CD4-positive, alpha-beta T cell treated with Interferon alpha-2 for 1 hour (primary cell): ENCODE data around the gene ADPRM.
"Not testable (repeated sequence)": the region's sequence is repeated elsewhere in the genome, so short reads cannot be mapped to it uniquely, and the experiment has no call there.

Source experiments
- DNase-seq, 2 donors: peaks; one replicate each; pipeline ENCODE4 v3.0.0-alpha.2; 2020 to 2022

The ADPRM gene, protein sequence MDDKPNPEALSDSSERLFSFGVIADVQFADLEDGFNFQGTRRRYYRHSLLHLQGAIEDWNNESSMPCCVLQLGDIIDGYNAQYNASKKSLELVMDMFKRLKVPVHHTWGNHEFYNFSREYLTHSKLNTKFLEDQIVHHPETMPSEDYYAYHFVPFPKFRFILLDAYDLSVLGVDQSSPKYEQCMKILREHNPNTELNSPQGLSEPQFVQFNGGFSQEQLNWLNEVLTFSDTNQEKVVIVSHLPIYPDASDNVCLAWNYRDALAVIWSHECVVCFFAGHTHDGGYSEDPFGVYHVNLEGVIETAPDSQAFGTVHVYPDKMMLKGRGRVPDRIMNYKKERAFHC

GRCh38 chr17:10697092-10698081 lies at the start of gene ADPRM, which contains the start of gene SCO1:
TSS of gene ADPRM (plus strand) at chr17:10697594. CDS start at chr17:10704927, 7,333 bp downstream.
TSS of gene SCO1 (minus strand) at chr17:10697533. CDS start at chr17:10697507, 26 bp downstream.
- peak; percentile 91 to 92 for DNase-seq

DNA sequence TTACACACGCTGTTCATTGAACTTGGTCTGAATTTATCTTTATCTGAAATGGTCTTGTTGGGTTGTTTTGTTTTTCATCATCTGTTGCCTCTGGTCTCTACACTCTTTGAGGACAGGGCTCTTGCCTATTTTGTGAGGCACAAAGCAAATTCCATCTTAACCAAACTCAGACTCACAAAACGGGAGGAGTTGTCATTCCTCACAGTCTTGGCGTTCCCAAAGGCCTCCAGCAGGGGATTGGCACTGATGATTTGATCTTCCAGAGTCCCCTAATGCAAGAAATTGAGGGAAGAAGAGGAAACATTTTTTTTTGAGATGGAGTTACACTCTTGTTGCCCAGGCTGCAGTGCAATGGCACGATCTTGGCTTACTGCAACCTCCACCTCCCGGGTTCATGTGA lies 49.0 kb upstream of the ADPRM start:
- DNase-seq = no peak

DNA sequence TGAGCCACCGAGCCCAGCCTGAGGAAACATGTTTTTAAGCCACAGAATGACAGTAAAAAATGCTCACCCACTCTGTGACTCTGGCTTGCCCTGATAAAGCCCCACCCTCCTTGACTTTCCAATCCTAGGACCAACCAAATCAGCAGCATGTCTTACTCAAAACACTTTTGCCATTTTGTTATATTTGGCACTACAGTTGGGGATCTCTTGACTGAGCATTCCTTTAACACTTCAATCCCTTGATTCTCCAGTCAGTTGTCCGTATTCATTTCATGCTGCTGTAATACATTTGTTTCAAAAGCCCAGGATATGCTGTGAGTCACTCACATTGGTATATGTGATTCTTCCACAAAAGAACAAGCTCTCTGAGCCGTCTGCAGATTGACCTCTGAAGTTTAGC lies 48.4 kb upstream of the ADPRM start:
- DNase-seq = no peak

DNA sequence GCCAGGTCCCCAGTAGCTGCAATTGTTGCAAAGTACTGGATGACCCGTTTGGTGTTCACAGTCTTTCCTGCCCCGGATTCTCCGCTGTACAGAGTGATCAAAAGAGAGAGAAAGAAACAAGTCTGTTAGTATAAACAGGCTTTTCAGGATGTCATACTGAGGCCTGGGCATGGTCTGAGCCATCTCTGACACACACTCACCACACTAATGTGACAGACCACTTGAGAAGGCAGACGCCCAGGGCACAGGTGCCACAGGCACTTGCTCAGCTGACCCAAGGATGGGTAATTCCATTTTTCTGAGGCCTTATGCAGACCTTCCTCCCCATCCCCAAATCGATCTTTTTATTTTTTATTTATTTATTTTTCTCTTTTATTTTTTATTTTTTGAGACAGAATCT lies 47.8 kb upstream of the ADPRM start:
- no peak for DNase-seq

GRCh38 chr17:10651927-10652326 lies 45.5 kb upstream of the ADPRM start:
- no peak for DNase-seq

GRCh38 chr17:10652984-10653659 lies 44.3 kb upstream of the ADPRM start:
- no peak for DNase-seq

DNA sequence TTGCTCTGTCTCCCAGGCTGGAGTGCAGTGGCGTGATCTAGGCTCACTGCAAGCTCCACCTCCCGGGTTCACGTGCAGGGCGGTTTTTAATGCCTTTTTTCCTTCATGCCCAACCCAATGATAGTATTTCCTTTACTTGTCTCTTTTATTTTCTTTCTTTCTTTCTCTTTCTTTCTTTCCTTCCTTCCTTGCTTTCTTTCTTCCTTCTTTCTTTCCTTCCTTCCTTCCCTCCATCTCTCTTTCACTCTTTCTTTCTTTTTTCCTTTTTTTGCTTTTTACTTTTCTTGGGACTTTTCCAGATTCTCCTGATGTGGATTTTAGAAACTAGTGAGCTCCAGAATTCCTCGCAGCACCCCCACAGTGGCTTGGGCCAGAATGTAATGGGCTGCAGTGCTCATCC lies 43.4 kb upstream of the ADPRM start:
- DNase-seq = no peak

- DNase-seq = no peak
Observed at GRCh38 chr17:10657148-10657547, 40.2 kb upstream of the ADPRM start, which contains the start of gene MYH3. TSS of gene MYH3 (minus strand) at chr17:10657309. CDS start at chr17:10655064, 2,245 bp downstream.

- DNase-seq = no peak
Observed at GRCh38 chr17:10657879-10658278, 39.5 kb upstream of the ADPRM start.

DNA sequence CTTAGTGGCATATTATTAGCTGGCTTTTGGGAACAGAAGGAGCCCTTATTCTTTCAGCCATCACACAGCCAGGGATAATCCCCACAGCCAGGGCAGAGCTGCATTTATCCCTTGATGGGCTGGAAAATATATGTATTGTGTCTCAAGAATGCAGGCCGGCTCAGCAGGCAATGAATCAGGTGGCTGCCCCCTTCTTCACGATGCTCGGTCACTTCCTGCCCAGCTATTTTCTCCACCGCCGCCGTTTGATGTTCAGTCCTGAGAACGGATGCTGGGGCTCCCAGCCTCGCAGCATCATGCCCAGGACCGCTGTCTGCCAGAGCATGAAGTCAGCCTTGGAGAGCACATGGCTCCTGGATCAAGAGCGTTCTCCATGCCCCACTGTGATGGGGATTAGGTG lies 36.0 kb upstream of the ADPRM start:
- DNase-seq = no peak

DNA sequence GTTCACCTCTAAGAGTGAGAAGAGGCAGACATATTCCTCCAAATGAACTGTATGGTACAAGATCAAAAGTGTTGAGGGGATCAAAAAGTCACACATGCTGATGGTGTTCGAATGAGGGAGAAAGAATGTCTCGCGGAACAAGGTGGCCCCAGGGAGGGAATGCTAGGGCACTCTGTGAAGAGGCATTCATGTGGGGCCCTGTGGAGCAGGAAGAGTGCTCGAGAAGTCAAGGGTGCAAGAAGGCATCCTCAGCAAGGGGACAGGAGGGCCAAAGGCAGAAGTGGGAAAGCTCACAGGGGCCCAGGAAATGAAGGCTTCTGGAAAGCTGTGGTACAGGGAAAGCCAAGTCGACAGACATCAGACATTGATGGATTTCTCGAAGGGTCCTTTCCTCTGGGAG lies 34.2 kb upstream of the ADPRM start:
- DNase-seq = no peak

DNA sequence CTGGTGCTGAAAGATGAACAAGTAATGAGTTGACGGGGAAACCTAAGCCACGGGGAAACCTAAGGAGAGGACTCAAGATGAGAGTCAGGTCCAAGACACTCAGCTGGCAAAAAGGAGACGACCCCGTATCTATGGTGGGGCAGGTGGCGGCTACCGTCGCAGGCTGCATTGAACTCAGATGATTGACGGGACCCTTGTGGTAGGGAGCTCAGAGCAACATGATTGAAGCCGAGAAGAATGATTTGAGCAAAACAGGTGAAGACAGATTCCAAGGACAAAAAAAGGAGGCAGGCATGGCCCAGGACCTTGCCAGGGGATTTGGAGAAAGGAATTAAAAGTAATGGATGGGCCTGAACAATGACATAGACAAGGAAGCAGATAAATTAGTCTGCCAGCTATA lies 32.8 kb upstream of the ADPRM start:
- no peak for DNase-seq

GRCh38 chr17:10666906-10667305 lies 30.5 kb upstream of the ADPRM start:
- no peak for DNase-seq

GRCh38 chr17:10668775-10669174 lies 28.6 kb upstream of the ADPRM start:
- DNase-seq = no peak

GRCh38 chr17:10673312-10673711 lies 24.1 kb upstream of the ADPRM start:
- DNase-seq = no peak

- no peak for DNase-seq
Observed at GRCh38 chr17:10674704-10675103, 22.7 kb upstream of the ADPRM start.

DNA sequence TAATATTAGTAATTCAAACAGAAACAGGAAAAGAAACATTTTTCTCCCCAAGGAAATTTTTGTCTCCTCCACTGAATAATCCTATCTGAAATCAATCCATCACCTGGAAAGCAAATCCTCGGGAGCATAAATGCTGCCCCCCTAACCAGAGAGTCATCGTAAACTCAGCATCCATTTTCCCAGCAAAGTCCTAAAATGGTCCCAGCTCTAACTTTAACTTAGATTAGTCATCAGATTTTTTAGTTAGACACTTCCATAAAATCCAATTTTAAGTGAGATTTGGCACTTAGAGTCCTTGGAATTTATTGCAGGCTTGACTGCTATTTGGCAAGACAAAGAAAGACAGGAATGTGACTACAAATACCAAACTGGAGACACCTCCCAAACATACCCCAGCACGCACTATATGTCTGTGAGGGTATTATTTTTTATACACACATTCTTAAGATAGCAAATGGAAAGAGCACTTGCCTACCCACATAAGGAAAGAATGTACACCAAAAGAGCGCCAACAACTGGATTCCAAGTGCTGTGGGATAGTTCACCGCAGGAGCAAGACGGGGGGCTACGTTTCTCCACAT lies 15.4 kb upstream of the ADPRM start:
- no peak for DNase-seq

GRCh38 chr17:10683853-10684252 lies 13.5 kb upstream of the ADPRM start:
- DNase-seq = peak in 1 of 2 donors; percentile 21

GRCh38 chr17:10687499-10687898 lies 9.9 kb upstream of the ADPRM start:
- no peak for DNase-seq

DNA sequence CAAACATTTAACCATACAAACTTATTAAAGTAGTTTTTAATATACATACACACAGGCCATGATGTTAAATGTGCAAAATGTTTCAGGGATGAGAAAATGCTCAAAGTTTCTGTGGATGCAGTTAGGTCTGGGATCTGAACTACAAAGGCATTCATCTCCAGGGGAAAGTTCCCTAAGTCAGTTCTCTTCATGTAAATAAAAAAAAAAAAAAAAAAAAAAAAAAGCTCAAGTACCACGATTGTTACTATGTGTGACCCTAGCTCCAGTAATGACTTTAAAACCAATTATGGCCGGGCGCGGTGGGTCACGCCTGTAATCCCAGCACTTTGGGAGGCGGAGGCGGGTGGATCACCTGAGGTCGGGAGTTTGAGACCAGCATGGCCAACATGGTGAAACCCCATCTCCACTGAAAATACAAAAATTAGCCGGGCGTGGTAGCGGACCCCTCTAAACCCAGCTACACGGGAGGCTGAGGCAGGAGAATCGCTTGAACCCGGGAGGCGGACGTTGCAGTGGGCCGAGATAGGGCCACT lies 1.5 kb upstream of the ADPRM start:
- not testable (repeated sequence) for DNase-seq

GRCh38 chr17:10698096-10698818 lies 863 bp downstream of the ADPRM start:
- no peak for DNase-seq

DNA sequence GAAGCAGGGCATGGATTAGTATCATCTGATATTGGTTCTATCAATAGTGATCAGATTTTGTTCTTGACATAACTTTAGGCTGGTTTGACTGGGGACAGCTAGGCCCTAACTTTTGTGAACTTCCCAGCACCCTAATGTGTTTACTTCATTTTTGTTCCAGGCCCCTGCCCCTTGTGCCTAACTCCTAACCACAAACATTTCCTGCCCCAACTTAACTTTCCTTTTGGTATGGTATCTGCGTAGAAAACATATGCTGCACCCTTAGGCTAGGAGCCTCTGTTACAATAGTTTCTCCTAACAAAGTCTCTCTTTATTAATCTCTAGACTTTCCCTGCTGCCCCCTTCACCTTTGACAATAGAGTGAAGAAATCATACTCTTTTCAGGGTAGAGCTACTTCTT lies 2.5 kb downstream of the ADPRM start:
- peak; percentile 10 to 52 for DNase-seq
